Mammary epithelial cell (primary cell): ENCODE measurements around the gene HOXA4.

Experiments
- CTCF ChIP-seq, 2 donors: IDR thresholded peaks in 1 of 2; conservative IDR thresholded peaks in 1 of 2; 2 replicates each; pipeline ENCODE4 v1.5.1; 2011 to 2012; ENCODE audit warnings: inconsistent platforms in 2 of 2, low read length in 2 of 2, mild to moderate bottlenecking in 2 of 2, control low read depth in 1 of 2, low read depth in 1 of 2; ENCODE audit not compliant: insufficient read depth in 1 of 2; ENCODE audit errors: extremely low read depth in 1 of 2
- EZH2 ChIP-seq: IDR thresholded peaks from 2 replicates; pipeline ENCODE4 v1.6.1; 2012; ENCODE audit warnings: low read length, inconsistent platforms, borderline replicate concordance

GRCh38 chr7:27154369-27154768 is 23.8 kb upstream of the HOXA4 start:
- no peak for TF ChIP-seq CTCF (conservative IDR thresholded peaks at IDR 0.05 in 1 of 2, IDR thresholded peaks at IDR 0.05 in 1 of 2; ENCODE audit: extremely low read depth in 1 of 2, insufficient read depth in 1 of 2, low read depth in 1 of 2, low read length in 2 of 2)
- TF ChIP-seq EZH2, result no peak
